Osteocyte (in vitro differentiated cells): Measurements from ENCODE around the gene THRB. TPM values are rescaled to one million over a fixed set of nuclear protein-coding genes. Genes with fewer than 3 reads are reported as not detected.

Experiments used
- DNase-seq: peaks from one replicate; pipeline ENCODE4 v3.0.0; 2021; ENCODE audit warnings: mixed read lengths; ENCODE audit not compliant: unreplicated experiment; ENCODE audit errors: extremely low spot score
- H3K27ac Mint-ChIP-seq: one replicate; pipeline ENCODE4 v1.8.0; 2021; ENCODE audit warnings: mild to moderate bottlenecking, mixed read lengths; ENCODE audit not compliant: unreplicated experiment
- H3K27me3 Mint-ChIP-seq: one replicate; pipeline ENCODE4 v1.8.0; 2021; ENCODE audit warnings: mixed read lengths; ENCODE audit not compliant: unreplicated experiment
- H3K36me3 Mint-ChIP-seq: one replicate; pipeline ENCODE4 v1.8.0; 2021; ENCODE audit warnings: mixed read lengths; ENCODE audit not compliant: unreplicated experiment
- H3K4me1 Mint-ChIP-seq: one replicate; pipeline ENCODE4 v1.8.0; 2021; ENCODE audit warnings: mixed read lengths; ENCODE audit not compliant: unreplicated experiment
- H3K4me3 Mint-ChIP-seq: one replicate; pipeline ENCODE4 v1.8.0; 2021; ENCODE audit warnings: mild to moderate bottlenecking, moderate library complexity, mixed read lengths; ENCODE audit not compliant: unreplicated experiment
- H3K9me3 Mint-ChIP-seq: one replicate; pipeline ENCODE4 v1.8.0; 2021; ENCODE audit warnings: mixed read lengths; ENCODE audit not compliant: unreplicated experiment
- total RNA-seq: library from RNA; stranded (reverse); gene quantifications from 2 replicates; pipeline ENCODE4 v1.2.1, GENCODE V29; 2021
- TF ChIP-seq, protein P1 (sequence below): fragments of 200-600 bp; sonication (generic); IDR thresholded peaks from 2 replicates; pipeline ENCODE4 v1.5.0; 2021; ENCODE audit warnings: antibody characterized with exemption, mild to moderate bottlenecking, moderate library complexity

THRB gene
- total RNA-seq, 1 donor from 2014 or later, result 4.6 TPM

DNA sequence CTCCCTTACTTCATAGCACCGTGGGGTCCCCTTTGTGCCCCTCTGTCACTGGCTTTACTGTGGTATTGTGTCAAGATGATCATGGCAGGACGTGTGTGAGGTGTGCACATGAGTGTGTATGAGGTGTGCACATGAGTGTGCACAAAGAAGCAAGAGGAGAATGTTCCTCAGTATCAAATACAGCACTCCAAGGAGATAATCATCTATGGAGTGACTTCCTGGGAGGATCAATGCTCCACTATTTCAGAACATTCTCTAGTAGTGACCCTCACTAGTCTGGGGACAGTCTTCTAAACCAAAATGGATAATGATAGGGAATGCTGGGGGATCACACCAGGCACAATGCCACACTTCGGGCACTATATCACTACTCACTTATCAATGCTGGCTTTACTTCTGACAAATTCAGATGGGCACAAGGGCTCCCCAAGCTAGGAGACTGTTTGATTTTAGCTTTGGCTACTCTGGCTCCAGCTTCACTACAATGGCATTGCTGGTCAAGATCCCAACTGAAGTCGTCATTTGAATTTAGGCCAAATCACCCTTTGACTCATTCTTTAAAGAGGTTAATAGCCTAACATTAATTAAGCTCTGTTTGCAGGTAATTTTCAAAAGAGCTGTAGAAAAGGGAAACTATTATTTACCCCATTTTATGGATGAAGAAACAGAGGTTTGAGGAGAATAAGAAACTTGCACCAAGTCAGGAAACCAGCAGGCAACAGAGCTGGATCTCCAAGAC is 124.1 kb downstream of the THRB start:
- peaks cover 21% of the 10 kb centered on the region for H3K4me1 Mint-ChIP-seq
- H3K27ac Mint-ChIP-seq, result no peak overlapping the region
- H3K27me3 Mint-ChIP-seq, result no peaks in the 10 kb centered on the region
- no peaks in the 10 kb centered on the region for H3K9me3 Mint-ChIP-seq
- DNase-seq, result no peak
- no peak overlapping the region for H3K4me3 Mint-ChIP-seq
- TF ChIP-seq, protein P1, sequence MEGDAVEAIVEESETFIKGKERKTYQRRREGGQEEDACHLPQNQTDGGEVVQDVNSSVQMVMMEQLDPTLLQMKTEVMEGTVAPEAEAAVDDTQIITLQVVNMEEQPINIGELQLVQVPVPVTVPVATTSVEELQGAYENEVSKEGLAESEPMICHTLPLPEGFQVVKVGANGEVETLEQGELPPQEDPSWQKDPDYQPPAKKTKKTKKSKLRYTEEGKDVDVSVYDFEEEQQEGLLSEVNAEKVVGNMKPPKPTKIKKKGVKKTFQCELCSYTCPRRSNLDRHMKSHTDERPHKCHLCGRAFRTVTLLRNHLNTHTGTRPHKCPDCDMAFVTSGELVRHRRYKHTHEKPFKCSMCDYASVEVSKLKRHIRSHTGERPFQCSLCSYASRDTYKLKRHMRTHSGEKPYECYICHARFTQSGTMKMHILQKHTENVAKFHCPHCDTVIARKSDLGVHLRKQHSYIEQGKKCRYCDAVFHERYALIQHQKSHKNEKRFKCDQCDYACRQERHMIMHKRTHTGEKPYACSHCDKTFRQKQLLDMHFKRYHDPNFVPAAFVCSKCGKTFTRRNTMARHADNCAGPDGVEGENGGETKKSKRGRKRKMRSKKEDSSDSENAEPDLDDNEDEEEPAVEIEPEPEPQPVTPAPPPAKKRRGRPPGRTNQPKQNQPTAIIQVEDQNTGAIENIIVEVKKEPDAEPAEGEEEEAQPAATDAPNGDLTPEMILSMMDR, result no peak
- no peaks in the 10 kb centered on the region for H3K36me3 Mint-ChIP-seq

GRCh38 chr3:24368605-24369004 is 126.0 kb downstream of the THRB start:
- Mint-ChIP-seq H3K9me3 (no peaks in the 10 kb centered on the region), H3K36me3 (no peaks in the 10 kb centered on the region), H3K27me3 (no peaks in the 10 kb centered on the region), H3K4me3 (no peak overlapping the region), H3K27ac (no peak overlapping the region), H3K4me1 (peaks cover 32% of the 10 kb centered on the region)
- no peak for DNase-seq
- TF ChIP-seq, protein P1, result no peak

DNA sequence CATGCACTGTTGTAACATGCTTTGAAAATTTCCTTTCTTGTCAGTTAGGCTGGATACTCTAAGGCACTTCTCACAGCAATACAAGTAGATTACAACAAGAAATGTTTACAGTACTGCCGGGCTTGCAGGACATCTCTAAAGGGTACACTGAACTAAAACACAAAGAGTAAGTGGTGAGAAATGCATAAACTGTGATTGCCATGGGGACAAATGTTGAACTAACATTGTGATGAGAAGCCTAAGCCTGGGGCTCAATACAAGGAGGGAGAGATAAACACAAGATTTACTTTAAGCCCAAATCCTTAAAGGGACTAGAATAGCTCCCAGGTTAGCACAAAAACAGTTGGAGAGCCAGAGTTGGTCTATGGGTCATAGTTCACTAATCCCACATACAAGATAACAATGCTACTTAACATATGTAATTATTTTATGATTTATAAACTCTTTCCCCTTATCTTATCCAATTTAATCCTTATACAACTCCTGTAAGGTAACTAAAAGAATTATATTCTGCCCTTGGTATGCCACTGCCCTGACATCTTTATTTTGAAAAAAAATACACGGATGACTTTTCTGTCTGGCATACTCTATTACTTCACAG is 126.9 kb downstream of the THRB start:
- Mint-ChIP-seq H3K9me3 (no peaks in the 10 kb centered on the region), H3K36me3 (no peaks in the 10 kb centered on the region), H3K4me1 (peaks cover 41% of the 10 kb centered on the region), H3K4me3 (no peak overlapping the region), H3K27ac (no peak overlapping the region), H3K27me3 (no peaks in the 10 kb centered on the region)
- TF ChIP-seq, protein P1, result no peak
- DNase-seq, result no peak

DNA sequence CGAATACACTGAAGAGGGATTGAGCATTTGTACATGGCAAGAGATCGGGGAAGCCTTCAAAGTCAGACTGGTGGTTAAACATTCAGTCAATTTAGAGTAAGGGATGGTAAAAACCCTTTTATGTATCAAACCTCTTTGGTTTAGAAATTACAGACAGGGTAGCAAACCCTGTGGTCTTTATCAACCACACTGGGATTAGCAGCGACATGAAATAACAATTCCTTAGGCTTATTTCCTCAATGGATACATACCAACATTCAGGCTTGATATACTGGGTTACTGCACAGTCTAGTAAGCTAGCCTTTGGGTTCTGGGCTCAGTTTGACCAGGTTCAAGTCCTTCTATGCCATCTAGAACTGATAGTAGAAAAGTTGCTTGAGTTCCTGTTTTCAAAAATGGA is 127.4 kb downstream of the THRB start:
- peak overlapping the region; percentile 36 for H3K27ac Mint-ChIP-seq
- H3K9me3 Mint-ChIP-seq, result no peaks in the 10 kb centered on the region
- H3K27me3 Mint-ChIP-seq, result no peaks in the 10 kb centered on the region
- H3K36me3 Mint-ChIP-seq, result no peaks in the 10 kb centered on the region
- TF ChIP-seq, protein P1, result no peak
- no peak for DNase-seq
- no peak overlapping the region for H3K4me3 Mint-ChIP-seq
- peaks cover 46% of the 10 kb centered on the region for H3K4me1 Mint-ChIP-seq

DNA sequence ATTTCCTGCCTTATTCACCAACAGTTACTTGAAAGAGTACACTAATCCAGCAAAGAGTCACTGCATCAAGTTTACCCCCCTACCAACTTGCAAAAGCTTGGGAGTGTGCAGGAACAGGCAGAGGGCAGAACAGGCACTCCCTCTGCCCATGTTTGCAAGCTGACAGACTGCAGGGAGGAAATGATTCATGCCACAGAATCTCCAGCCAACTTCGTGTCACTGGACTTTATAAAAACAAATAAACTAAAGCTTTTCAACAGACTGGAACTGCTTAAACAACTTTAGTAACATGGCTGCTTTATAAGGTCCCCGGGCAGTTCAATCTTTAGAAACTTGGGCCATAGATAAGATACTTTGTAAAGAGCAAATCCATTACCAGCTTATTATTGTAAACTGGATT is 129.5 kb downstream of the THRB start:
- H3K4me1 Mint-ChIP-seq, result peaks cover 47% of the 10 kb centered on the region
- no peaks in the 10 kb centered on the region for H3K27me3 Mint-ChIP-seq
- TF ChIP-seq, protein P1, result peak; percentile 51
- no peaks in the 10 kb centered on the region for H3K9me3 Mint-ChIP-seq
- H3K36me3 Mint-ChIP-seq, result no peaks in the 10 kb centered on the region
- H3K27ac Mint-ChIP-seq, result peak overlapping the region; percentile 67
- no peak for DNase-seq
- H3K4me3 Mint-ChIP-seq, result no peak overlapping the region
